Glomerular endothelial cell (primary cell): ENCODE data around the gene C5AR2. TPM values are rescaled to one million over a fixed set of nuclear protein-coding genes. Genes with fewer than 3 reads are reported as not detected.
"Not testable (repeated sequence)": the region's sequence is repeated elsewhere in the genome, so short reads cannot be mapped to it uniquely, and the experiment has no call there.

Experiments used
- DNase-seq: peaks from one replicate; pipeline ENCODE4 v3.0.0-alpha.2; 2011; ENCODE audit warnings: low read depth, low spot score; ENCODE audit errors: extremely low read depth
- total RNA-seq: library from RNA; depleted of rRNA; stranded (reverse); fragments of >200 nt; gene quantifications from 2 replicates; pipeline ENCODE4 v1.2.3, GENCODE V29; 2015

C5AR2 gene
- total RNA-seq, 1 donor from 2014 or later: under 0.01 TPM

GRCh38 chr19:47358936-47359335, 27.0 kb downstream of the C5AR2 start:
- DNase-seq: no peak

- no peak for DNase-seq
Measured at GRCh38 chr19:47362321-47362720, 30.3 kb downstream of the C5AR2 start.

GRCh38 chr19:47363758-47364531, 32.0 kb downstream of the C5AR2 start:
- DNase-seq: peak; percentile 54

- not testable (repeated sequence) for DNase-seq
Measured at GRCh38 chr19:47365455-47365854, 33.5 kb downstream of the C5AR2 start.

- DNase-seq: no peak
Measured at GRCh38 chr19:47370045-47370611, 38.2 kb downstream of the C5AR2 start.

GRCh38 chr19:47371261-47371660, 39.3 kb downstream of the C5AR2 start:
- DNase-seq: no peak

- DNase-seq: no peak
Measured at GRCh38 chr19:47372603-47373002, 40.6 kb downstream of the C5AR2 start.

GRCh38 chr19:47373246-47374240, 41.6 kb downstream of the C5AR2 start:
- DNase-seq: no peak

GRCh38 chr19:47374876-47375693, 43.1 kb downstream of the C5AR2 start:
- no peak for DNase-seq

- no peak for DNase-seq
Measured at GRCh38 chr19:47375694-47376588, 44.0 kb downstream of the C5AR2 start.

- no peak for DNase-seq
Measured at GRCh38 chr19:47376589-47377144, 44.7 kb downstream of the C5AR2 start.

- no peak for DNase-seq
Measured at GRCh38 chr19:47377208-47377701, 45.3 kb downstream of the C5AR2 start.

- DNase-seq: no peak
Measured at GRCh38 chr19:47377801-47378200, 45.8 kb downstream of the C5AR2 start.

GRCh38 chr19:47378246-47378645, 46.3 kb downstream of the C5AR2 start:
- no peak for DNase-seq

GRCh38 chr19:47379381-47379938, 47.5 kb downstream of the C5AR2 start:
- no peak for DNase-seq

GRCh38 chr19:47380559-47380958, 48.6 kb downstream of the C5AR2 start:
- DNase-seq: no peak

GRCh38 chr19:47381121-47381520, 49.1 kb downstream of the C5AR2 start:
- DNase-seq: no peak

GRCh38 chr19:47381653-47382279, 49.8 kb downstream of the C5AR2 start:
- DNase-seq: no peak
